COR-L47 (cell line): Measurements from ENCODE around the gene MCM9.
A peak's percentile ranks its signal among the peaks of the same experiment; 100 is the strongest.
"Not testable (repeated sequence)": the region's sequence is repeated elsewhere in the genome, so short reads cannot be mapped to it uniquely, and the experiment has no call there.

Source experiments
- DNase-seq: peaks from one replicate; lab custom pipeline; 2025; lab: John Stamatoyannopoulos, UW

The MCM9 gene

DNA sequence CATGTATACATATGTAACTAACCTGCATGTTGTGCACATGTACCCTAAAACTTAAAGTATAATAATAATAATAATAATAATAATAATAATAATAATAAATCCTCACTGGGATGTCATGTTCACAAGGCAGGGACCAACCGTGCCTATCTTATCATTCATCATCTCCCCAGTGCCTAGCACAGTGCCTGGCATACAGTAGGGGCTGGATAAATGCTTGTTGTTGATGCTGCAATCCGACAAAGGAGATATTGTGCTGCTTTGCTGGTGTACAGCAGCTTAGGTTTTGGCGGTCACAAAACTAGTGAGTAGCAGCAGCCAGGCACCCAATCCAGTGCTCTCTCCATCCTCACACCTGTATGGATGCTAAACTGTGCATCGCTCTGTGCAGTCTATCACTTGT, 135.1 kb downstream of the MCM9 start:
- no peak for DNase-seq

DNA sequence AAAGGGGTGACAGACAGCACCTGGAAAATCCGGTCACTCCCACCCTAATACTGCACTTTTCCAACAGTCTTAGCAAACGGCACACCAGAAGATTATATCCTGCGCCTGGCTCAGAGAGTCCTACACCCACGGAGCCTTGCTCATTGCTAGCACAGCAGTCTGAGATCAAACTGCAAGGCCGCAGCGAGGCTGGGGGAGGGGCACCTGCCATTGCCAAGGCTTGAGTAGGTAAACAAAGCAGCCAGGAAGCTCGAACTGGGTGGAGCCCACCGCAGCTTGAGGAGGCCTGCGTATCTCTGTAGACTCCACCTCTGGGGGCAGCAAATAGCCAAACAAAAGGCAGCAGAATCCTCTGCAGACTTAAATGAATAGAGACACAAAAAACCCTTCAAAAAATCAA, 138.4 kb downstream of the MCM9 start:
- DNase-seq: not testable (repeated sequence)

DNA sequence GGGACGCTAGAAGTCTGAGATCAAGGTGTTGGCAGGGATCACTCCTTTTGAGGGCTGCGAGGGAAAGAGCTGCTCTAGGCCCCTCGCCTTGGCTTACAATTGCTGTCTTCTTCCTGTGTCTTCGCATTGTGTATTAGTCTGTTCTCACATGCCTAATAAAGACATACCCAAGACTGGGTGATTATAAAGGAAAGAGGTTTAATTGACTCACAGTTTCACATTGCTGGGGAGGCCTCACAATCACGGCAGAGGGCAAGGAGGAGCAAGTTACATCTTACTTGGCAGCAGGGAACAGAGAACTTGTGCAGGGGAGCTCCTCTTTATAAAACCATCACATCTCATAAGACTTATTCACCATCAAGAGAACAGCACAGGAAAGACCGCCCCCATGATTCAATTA, 143.5 kb downstream of the MCM9 start:
- no peak for DNase-seq

DNA sequence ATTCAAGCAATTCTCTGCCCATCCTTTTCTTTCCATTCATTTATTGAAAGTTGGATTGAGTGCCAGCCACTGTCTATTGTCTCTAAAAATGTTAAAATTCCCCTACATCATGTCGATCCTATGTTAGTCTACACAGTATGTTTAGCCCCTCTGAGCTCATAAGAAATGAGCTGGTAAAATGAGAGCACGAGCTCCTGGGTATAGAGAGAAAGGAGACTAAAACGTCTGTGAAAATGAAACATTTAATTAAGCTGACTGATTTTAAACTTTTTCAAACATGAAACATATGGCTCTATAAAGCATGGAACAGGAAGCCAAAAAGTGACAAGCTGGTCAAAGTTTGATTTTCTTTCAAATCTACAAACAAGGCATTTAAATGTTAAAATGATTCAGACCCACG, 145.0 kb downstream of the MCM9 start:
- DNase-seq: no peak

GRCh38 chr6:118789419-118789818, 145.5 kb downstream of the MCM9 start:
- no peak for DNase-seq

DNA sequence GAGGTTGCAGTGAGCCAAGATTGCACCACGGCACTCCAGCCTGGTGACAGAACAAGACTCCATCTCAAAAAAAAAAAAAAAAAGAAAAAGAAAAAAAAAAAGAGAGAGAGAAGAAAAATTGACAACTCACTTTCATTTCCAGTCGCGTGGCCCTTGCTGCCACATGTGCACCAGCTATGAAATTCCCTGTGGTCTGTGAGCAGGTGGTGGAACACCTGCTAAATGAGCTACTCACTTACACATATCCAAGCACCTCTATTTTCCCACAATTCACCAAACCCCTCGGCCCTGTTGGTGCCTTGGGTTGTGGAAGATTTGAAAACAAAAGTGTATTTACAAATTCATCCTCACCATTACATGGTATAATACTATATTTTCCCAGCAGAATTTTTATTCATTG, 146.3 kb downstream of the MCM9 start:
- no peak for DNase-seq

DNA sequence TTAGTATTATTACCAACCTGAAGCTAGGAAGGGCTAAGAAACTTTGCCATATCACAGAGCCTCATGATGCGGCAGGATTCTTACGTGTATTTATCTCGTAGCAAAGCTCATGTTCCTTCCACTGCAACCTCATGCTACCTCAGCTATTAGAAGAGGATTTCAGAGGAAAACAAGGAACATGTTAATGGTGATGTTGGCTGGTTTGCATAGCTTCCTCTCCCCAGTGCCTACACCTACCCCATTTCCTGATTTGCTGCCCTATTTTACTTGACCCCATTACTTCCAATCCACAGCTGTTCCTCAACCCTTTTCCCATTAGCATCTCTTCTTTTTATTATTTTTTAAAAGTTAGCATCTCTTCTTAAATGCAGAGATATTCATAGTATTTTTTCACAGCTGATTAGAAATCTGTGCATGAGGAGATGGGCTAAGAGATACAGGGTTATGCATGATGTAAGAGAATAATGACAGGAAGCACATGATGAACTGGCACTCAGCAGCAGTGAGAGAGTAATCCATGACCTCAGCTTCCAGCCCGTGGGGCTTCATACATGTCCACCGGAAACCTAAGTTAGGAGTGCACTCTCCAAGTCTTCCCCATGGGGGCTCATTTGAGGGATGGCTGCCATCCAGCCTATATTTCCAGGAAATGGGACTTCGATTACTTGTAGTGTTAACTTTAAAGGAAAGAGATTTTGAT, 147.1 kb downstream of the MCM9 start:
- no peak for DNase-seq

GRCh38 chr6:118786596-118787453, 148.1 kb downstream of the MCM9 start:
- no peak for DNase-seq

DNA sequence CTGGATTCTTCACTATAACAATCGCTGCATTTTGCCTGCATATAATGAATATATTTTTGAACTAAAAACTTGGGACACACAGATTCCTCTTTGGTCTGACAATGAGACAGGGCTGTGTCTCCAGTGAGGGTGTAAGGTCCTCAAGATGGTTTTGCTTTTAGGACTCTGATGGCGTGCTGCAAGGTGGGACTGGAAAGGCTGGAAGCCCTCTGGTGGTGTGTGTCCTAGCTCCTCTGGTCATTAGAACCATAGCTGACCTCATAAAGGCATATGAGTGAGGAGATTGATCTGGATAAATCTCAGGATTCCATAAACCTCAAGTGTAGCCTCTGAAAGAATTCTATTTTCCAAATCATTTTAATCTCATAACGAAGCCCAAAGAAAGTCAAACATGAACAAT, 149.4 kb downstream of the MCM9 start:
- DNase-seq: no peak

GRCh38 chr6:118784641-118785164, 150.3 kb downstream of the MCM9 start:
- DNase-seq: no peak

DNA sequence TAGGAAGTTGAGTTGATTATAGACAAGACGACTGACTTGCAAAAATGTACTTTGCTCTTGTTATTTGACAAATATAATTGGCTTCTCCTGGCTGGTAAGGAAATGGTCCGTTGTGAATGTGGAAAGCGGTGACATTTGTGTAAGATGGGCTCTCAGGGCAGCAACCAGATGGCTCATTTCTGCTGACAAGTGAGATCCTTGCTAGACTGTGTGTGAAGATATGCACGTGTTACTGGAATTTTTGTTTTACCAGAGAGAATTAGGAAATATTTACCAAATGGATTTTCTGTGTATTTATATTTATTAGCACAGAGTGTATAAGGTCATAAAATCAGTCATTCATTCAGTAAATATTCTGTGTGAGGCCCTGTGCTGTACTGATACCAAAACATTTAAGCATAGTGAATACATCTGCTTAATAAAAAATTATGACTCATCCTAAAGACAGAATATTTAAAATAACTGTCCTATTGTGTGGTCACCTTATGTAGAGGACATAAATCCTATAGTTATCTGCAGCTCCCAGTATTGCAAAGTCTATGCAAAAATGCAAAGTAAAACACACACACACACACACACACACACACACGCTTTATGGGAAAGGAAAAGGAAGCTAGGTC, 150.9 kb downstream of the MCM9 start:
- DNase-seq: no peak

GRCh38 chr6:118782651-118783050, 152.3 kb downstream of the MCM9 start:
- DNase-seq: no peak

DNA sequence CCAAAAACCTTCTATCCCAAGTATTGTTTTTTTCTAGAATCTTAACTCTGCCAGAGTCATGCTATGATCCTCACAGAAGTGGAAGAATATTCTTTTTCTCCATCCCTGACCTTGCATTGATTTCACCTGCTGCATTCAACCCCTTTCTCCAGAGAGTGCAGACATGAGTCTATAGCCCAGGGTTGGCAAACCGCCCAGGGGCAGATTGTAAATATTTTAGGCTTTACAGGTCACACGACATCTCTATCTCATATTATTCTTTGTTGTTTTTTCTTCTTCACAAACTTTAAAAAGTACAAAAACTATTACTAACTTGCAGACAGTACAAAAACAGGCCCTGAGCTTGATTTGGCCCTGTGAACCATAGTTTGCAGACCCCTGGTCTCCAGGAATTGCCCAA, 153.1 kb downstream of the MCM9 start:
- no peak for DNase-seq

- DNase-seq: no peak
Measured at GRCh38 chr6:118780668-118781067, 154.3 kb downstream of the MCM9 start.

DNA sequence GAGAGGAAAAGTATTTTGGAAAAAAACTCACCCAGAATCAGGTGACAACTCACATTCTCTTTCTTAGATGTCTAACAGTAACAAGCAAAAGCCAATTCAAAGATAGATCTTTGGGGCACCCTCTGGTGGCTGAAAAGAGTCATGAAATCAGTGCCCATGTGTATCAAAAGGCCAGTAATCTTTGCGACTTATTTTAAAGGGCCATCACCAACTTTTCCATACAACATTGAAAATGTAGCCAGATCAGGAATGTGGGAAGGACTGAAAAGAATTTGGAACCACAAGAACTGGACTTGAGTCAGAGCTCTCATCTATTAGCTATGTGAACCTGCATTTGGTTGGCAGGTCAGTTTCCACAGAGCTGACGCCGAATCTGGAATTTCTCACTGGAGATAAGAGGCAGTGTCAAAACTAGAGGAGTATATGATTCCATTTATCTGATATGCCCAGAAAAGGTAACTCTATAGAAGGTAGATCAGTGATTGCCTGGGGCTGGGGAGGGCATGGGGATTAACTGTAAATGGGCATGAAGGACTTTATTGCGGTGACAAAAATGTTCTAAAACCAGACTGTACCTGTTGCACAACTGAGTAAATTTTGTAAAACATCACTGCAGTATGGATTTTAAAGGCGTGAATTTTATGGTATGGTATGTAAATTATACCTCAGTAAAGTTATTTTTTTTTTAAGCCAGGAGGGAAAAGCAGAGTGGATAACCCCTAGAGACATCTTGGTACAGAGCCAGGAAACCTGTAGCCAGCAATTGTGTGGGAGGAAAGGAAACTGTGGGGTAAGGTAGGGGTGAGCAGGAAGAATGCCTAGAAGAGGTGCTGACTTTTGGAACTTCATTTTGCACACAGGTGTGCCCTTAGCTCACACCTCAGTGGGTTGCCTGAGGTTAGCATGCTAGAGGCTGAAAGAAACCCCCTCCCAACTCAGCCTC, 158.1 kb downstream of the MCM9 start:
- DNase-seq: peak; percentile 19

GRCh38 chr6:118775381-118775780, 159.6 kb downstream of the MCM9 start:
- no peak for DNase-seq

DNA sequence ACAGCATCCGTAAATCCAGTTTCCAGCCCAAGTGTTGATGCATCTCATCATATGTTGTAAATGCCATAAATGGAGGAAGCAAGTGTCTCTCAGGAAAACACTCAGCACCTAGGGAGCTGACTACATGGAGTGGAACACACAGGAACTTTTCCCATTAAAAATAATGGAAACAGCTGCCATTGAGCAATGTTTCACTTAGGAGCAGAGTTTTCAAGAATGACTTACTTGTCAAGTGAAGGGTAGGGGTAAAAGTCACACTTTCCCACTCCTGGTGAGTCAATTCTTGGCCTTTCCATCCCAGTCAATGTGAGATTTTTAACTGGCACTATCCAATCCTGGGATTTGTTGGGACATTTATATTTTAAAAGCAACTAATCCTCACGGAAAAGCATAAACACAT, 160.4 kb downstream of the MCM9 start:
- DNase-seq: no peak

DNA sequence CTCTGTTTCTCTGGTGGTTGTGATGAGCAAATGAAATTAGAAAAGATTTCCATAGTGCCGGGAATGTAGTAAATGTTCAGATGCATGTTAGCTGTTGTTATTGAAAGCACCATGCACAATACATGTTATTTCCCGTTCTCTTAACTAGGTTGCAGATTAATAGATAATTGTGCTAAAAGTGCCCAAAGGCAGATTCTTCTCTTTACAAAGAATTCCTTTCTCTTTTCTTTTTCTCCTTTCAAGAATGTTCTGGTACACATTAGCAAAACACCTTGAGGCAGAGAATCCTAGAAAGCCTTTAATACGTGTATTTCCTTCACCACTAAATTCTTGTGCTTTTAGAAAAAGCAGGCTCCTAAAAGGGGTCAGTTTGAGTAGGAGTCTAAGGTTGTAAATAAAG, 162.1 kb downstream of the MCM9 start:
- no peak for DNase-seq

GRCh38 chr6:118771253-118771652, 163.7 kb downstream of the MCM9 start:
- DNase-seq: no peak

DNA sequence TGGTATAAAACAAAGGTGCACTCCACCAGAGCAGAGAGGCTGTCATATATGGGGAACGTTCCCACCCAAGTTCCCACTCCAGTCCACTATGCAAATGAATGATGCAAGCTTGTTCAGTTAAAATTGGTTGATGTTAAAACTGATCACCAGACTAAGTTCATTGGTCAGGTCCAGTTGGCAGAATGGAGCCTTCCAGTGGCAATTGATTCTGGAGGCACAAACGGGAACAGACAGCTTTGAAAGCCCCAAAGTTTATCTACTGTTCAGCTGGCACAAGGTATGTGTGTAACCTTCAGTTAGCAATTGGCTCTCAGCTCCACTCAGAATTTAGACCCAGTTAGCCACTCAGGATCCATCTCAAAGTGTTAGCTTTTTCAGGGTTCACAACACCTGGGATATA, 164.1 kb downstream of the MCM9 start:
- DNase-seq: no peak

GRCh38 chr6:118770112-118770788, 164.7 kb downstream of the MCM9 start:
- no peak for DNase-seq
